K562 (cell line): ENCODE measurements around the gene MANBA. TPM values are rescaled to one million over a fixed set of nuclear protein-coding genes. Genes with fewer than 3 reads are reported as not detected.

ENCODE experiments used
- ELF1 ChIP-seq: fragments of 200-800 bp; sonication (Bioruptor generic); IDR thresholded peaks from 2 replicates; pipeline ENCODE4 v1.6.1; 2016; ENCODE audit warnings: missing genetic modification characterization, missing compliant biosample characterization
- ESRRB ChIP-seq: fragments of 250-450 bp; sonication (Bioruptor Pico); IDR thresholded peaks from 2 replicates; pipeline ENCODE4 v1.5.0; 2020; ENCODE audit warnings: mild to moderate bottlenecking, moderate library complexity, borderline replicate concordance
- ETV5 ChIP-seq: sonication (generic); formaldehyde crosslinking; IDR thresholded peaks from 2 replicates; pipeline ENCODE4 v1.4.0; 2020; ENCODE audit warnings: low read depth, mild to moderate bottlenecking, missing genetic modification reagents
- FOXM1 ChIP-seq, 2 experiments: fragments of 450-650 bp in 1 of 2; sonication (generic) in 1 of 2; formaldehyde crosslinking in 1 of 2; IDR thresholded peaks; 2 replicates each; pipeline versions ENCODE4 v1.6.1 to v1.9.0; 2017 to 2022; ENCODE audit warnings: low read depth in 2 of 2, mild to moderate bottlenecking in 2 of 2, missing genetic modification reagents in 1 of 2, moderate library complexity in 1 of 2
- HCFC1 ChIP-seq: IDR thresholded peaks from 2 replicates; pipeline ENCODE4 v1.6.1; 2012; ENCODE audit warnings: low read depth, low read length, improper control_type of control experiment
- HMGXB4 ChIP-seq: sonication (generic); formaldehyde crosslinking; IDR thresholded peaks from 2 replicates; pipeline ENCODE4 v1.8.1; 2023; ENCODE audit warnings: mild to moderate bottlenecking, missing genetic modification reagents
- HOMEZ ChIP-seq: fragments of 250-450 bp; sonication (Bioruptor Pico); IDR thresholded peaks from 2 replicates; pipeline ENCODE4 v1.4.0; 2020; ENCODE audit warnings: mild to moderate bottlenecking, moderate library complexity
- NRF1 ChIP-seq, 2 experiments: fragments of 450-650 bp; IDR thresholded peaks in 1 of 2; conservative IDR thresholded peaks in 1 of 2; 2 replicates each; pipeline ENCODE4 v1.6.1; 2014; ENCODE audit warnings: mild to moderate bottlenecking in 2 of 2
- POLR2B ChIP-seq: fragments of 450-650 bp; IDR thresholded peaks from 2 replicates; pipeline ENCODE4 v1.6.1; 2018; ENCODE audit warnings: low read depth; ENCODE audit not compliant: partially characterized antibody
- UBTF ChIP-seq, 2 experiments: IDR thresholded peaks; 2 replicates each; pipeline ENCODE4 v1.6.1; 2012; ENCODE audit warnings: improper control_type of control experiment in 2 of 2, low read depth in 2 of 2, low read length in 2 of 2, borderline replicate concordance in 1 of 2
- VEZF1 ChIP-seq: fragments of 200-800 bp; sonication (Bioruptor generic); IDR thresholded peaks from 2 replicates; pipeline ENCODE4 v1.6.1; 2017; ENCODE audit warnings: missing genetic modification characterization, missing compliant biosample characterization
- ZBTB2 ChIP-seq: fragments of 450-650 bp; IDR thresholded peaks from 2 replicates; pipeline ENCODE4 v1.6.1; 2016; ENCODE audit warnings: antibody characterized with exemption
- ZNF282 ChIP-seq: sonication (generic); formaldehyde crosslinking; IDR thresholded peaks from 2 replicates; pipeline ENCODE4 v1.8.1; 2023; ENCODE audit warnings: missing genetic modification reagents
- ZNF644 ChIP-seq: fragments of 200-800 bp; sonication (Bioruptor generic); IDR thresholded peaks from 2 replicates; pipeline ENCODE4 v1.6.1; 2016; ENCODE audit warnings: low read depth, missing genetic modification characterization, missing compliant biosample characterization
- ZNF668 ChIP-seq: fragments of 250-450 bp; sonication (Bioruptor Pico); IDR thresholded peaks from 2 replicates; pipeline ENCODE4 v1.8.0; 2022; ENCODE audit warnings: mild to moderate bottlenecking, inconsistent platforms
- ZNF76 ChIP-seq: fragments of 250-450 bp; sonication (Bioruptor Pico); IDR thresholded peaks from 2 replicates; pipeline ENCODE4 v1.4.0; 2020; ENCODE audit warnings: mild to moderate bottlenecking, moderate library complexity, borderline replicate concordance
- ZNF766 ChIP-seq: fragments of 200-800 bp; sonication (Bioruptor generic); conservative IDR thresholded peaks from 2 replicates; pipeline ENCODE4 v1.6.1; 2016; ENCODE audit warnings: missing genetic modification characterization, missing compliant biosample characterization
- polyA plus RNA-seq, 8 experiments: library from polyadenylated mRNA; depleted of rRNA in 4 of 8; stranded (reverse) in 5 of 8; unstranded in 3 of 8; fragments of >200 nt; fragmentation: Nextera tagmentation in 2 of 8; fragmentation: Illumina TruSeq in 1 of 8; extraction: Ambion mirVana in 2 of 8; extraction: Trizol in 1 of 8; gene quantifications; 2 replicates each; pipeline versions ENCODE4 v1.2.1 to v1.2.3, GENCODE V29; 2011 to 2014; ENCODE audit warnings: inconsistent platforms in 1 of 8, missing spikeins in 1 of 8
- total RNA-seq, 7 experiments: library from RNA; depleted of rRNA in 6 of 7; stranded (reverse); fragments of >200 nt in 6 of 7; fragmentation: Illumina TruSeq in 2 of 7; extraction: Trizol in 2 of 7; gene quantifications; 2 replicates each; pipeline versions ENCODE4 v1.2.1 to v1.2.3, GENCODE V29; 2011 to 2021; ENCODE audit warnings: low replicate concordance in 1 of 7

Gene MANBA
- total and polyA plus RNA-seq, 9 of the 15 experiments (the other 6 are each of a cell fraction or from before 2014, with no cell fraction given), result 1.8 to 12.9 (median 7.7) TPM

- TF ChIP-seq ZNF766 (CRISPR knock-in tag), result 0 out of 2 replicates have a peak, but pooled peaks have one; percentile 31
- TF ChIP-seq ELF1, result peak; percentile 31; the same call in 1 of the 2 replicates
- 0 out of 2 replicates have a peak, but pooled peaks have one; percentile 55 for TF ChIP-seq ZNF282 (CRISPR knock-in tag)
- TF ChIP-seq NRF1 (conservative IDR thresholded peaks at IDR 0.05 in 1 of 2, IDR thresholded peaks at IDR 0.05 in 1 of 2), result peak; percentile 91 to 92
- peak; percentile 52 for TF ChIP-seq POLR2B
- 0 out of 2 replicates have a peak, but pooled peaks have one; percentile 41 for TF ChIP-seq HMGXB4 (CRISPR knock-in tag)
- TF ChIP-seq FOXM1 (IDR thresholded peaks at IDR 0.05; ENCODE audit: low read depth), result no peak
- TF ChIP-seq FOXM1 (CRISPR knock-in tag; IDR thresholded peaks at IDR 0.05; ENCODE audit: low read depth), result peak; percentile 85; the same call in 1 of the 2 replicates
- TF ChIP-seq ESRRB (CRISPR knock-in tag), result no peak
- TF ChIP-seq HOMEZ, result no peak
- no peak for TF ChIP-seq ZNF668 (CRISPR knock-in tag)
- TF ChIP-seq ZBTB2, result no peak
- TF ChIP-seq VEZF1 (CRISPR knock-in tag), result peak; percentile 86
- peak; percentile 21; the same call in 1 of the 2 replicates for TF ChIP-seq HCFC1
- no peak for TF ChIP-seq ZNF644
- no peak for TF ChIP-seq ZNF76 (CRISPR knock-in tag)
- TF ChIP-seq UBTF (IDR thresholded peaks at IDR 0.05; ENCODE audit: borderline replicate concordance in 1 of 2, low read depth in 2 of 2, low read length in 2 of 2), result peak in 1 of 2 experiments; percentile 56; a peak in 1 of 4 replicates
- peak; percentile 55; the same call in 1 of the 2 replicates for TF ChIP-seq ETV5 (CRISPR knock-in tag)
Observed at GRCh38 chr4:102760645-102761295, at the start of gene MANBA (continued).
